ENCODE measurements around the gene PDE8A.

The PDE8A gene, protein sequence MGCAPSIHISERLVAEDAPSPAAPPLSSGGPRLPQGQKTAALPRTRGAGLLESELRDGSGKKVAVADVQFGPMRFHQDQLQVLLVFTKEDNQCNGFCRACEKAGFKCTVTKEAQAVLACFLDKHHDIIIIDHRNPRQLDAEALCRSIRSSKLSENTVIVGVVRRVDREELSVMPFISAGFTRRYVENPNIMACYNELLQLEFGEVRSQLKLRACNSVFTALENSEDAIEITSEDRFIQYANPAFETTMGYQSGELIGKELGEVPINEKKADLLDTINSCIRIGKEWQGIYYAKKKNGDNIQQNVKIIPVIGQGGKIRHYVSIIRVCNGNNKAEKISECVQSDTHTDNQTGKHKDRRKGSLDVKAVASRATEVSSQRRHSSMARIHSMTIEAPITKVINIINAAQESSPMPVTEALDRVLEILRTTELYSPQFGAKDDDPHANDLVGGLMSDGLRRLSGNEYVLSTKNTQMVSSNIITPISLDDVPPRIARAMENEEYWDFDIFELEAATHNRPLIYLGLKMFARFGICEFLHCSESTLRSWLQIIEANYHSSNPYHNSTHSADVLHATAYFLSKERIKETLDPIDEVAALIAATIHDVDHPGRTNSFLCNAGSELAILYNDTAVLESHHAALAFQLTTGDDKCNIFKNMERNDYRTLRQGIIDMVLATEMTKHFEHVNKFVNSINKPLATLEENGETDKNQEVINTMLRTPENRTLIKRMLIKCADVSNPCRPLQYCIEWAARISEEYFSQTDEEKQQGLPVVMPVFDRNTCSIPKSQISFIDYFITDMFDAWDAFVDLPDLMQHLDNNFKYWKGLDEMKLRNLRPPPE

DNA sequence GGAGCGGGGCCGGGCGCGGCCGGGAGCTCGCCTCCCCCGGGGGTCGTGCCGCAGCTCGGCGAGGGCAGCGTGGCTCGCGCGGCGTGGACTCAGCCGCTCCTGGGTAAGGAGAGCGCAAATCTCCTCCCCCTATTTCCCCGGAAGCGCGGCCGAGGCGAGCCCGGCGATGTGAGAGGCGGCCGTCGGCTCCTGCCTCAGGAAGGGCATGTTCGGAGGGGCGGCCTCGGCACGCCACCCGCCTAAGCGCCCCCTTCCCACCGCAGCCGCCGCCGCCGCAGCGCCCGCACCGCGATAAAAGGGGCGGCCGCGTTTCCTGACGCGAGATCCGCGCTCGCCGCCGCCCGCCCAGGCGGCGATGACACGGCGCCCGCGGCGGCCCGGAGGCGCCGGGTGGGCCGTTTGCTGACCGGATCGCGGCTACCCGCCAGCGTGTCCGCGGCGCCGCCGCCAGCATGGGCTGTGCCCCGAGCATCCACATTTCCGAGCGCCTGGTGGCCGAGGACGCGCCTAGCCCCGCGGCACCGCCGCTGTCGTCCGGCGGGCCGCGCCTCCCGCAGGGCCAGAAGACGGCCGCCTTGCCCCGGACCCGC, at the start of gene PDE8A:
PDE8A (plus strand) TSS at position 146 of the 590 bp plus-strand sequence; CDS start at position 453, 307 bp downstream.
- no peak for FAIRE-seq
- DNase-seq (ENCODE audit: insufficient read length, low spot score): peak; percentile 14

DNA sequence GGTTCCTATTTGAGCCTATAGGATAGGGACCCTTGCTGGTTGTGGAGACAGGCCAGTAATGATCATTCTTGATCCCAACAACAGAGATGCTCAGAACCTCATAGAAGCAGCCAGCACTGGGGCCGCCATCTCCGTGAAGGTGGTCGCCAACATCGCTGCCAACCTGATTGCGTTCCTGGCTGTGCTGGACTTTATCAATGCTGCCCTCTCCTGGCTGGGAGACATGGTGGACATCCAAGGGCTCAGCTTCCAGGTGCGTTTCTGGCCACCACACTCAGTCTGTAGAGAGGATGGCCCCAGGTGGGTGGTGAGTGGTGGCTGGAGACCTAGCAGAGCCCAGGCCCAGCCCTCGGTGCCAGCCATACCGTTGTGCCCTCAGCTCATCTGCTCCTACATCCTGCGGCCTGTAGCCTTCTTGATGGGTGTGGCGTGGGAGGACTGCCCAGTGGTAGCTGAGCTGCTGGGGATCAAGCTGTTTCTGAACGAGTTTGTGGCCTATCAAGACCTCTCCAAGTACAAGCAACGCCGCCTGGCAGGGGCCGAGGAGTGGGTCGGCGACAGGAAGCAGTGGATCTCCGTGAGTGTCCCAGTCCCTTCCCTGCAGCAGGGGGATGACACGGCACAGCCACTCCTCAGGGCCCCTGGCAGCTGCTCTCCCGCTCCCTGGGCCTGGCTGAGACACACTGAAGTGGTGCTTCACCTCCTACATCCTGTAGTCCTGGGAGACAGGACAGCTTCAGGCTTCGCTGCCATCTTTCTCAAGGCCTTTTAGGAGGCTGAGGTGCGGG, 46.5 kb upstream of the PDE8A start:
- DNase-seq (ENCODE audit: insufficient read length, low spot score) (no peak), FAIRE-seq (no peak)

DNA sequence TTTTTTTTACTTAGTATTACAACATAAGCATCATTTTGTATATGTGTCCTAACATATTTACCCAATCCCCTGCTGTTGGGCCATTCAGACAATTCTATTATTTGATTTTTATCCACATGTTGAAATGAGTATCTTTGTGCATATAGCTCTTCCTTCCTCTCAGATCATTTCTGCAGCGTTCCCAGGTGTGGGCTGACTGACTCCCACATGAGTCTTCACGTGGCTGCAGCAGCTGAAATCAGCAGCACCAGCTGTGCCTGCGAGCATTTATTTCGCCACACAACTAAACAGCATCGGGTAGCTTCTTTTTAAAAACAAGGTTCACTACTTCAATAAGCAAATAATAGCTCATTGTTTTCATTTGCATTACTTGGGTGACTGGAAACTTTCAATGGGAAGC, 44.5 kb upstream of the PDE8A start:
- DNase-seq (ENCODE audit: insufficient read length, low spot score) (no peak), FAIRE-seq (no peak)

DNA sequence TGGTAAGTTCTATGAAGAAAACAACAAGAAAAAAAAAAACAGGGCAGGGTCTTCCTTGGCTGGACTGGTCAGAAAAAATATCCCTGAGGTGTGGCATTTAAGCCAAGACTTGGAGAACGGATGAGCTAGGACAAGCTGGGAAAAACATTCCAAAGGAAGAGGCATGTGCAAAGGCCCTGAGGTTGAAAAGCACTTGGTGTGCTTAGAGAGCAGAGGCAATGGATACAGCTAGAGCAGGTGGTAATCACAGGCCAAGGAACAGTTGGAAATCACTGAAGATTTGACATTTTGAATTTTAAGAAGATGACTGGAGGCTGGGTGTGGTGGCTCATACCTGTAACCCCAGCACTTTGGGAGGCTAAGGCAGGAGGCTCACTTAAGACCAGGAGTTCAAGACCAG, 42.9 kb upstream of the PDE8A start:
- FAIRE-seq (no peak), DNase-seq (ENCODE audit: insufficient read length, low spot score) (no peak)

DNA sequence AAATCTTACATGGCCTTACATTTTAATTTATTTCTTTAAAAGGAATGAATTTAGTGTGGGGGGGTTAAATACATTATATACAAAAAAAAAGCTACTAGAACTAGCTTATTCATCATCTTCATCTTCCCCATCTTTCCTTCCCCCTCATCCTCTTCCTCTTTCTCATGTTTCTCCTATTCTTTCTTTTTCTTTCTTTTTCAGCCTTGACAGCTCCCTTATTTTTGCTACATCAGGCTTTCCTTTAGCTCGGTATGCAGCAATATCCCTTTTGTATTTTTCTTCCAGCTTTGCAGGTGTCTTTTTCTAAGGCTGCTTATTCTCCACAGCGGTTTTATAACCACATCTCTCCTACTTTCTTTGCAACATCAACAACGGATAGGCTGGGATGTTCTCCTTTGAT, 41.3 kb upstream of the PDE8A start:
- DNase-seq (ENCODE audit: insufficient read length, low spot score) (no peak), FAIRE-seq (no peak)

DNA sequence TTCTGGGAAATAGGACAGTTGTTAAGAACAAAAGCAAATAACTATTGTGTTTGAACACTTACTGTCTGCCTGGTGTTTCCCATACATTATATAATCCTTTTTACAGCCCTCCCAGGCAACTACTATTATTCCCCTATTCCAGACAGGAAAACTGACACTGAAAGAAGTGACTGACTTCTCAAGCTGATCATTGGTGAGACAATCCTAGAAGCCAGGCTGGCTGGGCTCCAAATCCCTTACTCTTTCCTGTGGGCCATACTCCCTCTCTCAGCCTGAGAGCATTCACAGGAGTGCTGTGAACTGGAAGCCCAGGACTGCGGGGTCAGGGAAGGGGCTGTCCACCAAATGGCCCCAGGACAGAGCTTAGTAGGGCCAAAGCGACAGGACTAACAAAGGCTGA, 39.2 kb upstream of the PDE8A start:
- DNase-seq (ENCODE audit: insufficient read length, low spot score) (no peak), FAIRE-seq (no peak)

DNA sequence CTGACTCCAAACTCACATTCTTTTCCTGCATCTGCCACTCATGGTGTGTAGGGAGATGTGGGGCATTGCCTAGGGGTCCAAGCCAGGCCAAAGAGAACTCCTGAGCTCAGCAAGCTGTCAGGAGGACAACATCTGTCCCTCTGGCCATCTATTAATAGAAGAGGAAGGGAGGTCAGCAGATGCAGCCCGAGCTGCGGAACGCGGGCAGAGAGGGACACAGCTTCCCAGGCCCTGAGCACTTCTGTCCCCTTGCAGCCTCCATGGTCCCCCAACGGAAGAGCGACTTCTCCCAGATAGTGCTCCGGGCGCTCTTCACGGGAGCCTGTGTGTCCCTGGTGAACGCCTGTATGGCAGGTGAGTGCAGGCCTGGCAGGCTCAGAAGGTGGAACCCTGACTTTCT, 37.3 kb upstream of the PDE8A start:
- FAIRE-seq (no peak), DNase-seq (ENCODE audit: insufficient read length, low spot score) (no peak)

DNA sequence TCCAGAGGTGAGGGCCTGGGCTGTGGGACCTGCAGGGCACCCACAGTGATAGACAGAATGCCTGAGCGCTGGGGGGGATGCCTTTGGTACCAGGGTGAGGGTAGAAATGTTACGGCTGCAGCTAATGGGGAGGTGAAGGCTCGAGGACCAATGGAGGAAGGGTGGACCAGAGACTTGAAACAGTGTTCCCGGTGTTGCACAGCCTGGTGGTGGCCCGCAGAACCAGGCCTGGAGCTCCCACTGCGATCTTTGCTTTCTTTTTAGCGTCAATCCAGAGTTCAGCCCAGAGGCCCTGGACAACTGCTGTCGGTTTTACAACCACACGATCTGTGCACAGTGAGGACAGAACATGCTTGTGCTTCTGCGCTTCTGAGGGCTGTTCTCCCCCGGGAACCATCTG, 36.8 kb upstream of the PDE8A start:
- FAIRE-seq (no peak), DNase-seq (ENCODE audit: insufficient read length, low spot score) (no peak)

DNA sequence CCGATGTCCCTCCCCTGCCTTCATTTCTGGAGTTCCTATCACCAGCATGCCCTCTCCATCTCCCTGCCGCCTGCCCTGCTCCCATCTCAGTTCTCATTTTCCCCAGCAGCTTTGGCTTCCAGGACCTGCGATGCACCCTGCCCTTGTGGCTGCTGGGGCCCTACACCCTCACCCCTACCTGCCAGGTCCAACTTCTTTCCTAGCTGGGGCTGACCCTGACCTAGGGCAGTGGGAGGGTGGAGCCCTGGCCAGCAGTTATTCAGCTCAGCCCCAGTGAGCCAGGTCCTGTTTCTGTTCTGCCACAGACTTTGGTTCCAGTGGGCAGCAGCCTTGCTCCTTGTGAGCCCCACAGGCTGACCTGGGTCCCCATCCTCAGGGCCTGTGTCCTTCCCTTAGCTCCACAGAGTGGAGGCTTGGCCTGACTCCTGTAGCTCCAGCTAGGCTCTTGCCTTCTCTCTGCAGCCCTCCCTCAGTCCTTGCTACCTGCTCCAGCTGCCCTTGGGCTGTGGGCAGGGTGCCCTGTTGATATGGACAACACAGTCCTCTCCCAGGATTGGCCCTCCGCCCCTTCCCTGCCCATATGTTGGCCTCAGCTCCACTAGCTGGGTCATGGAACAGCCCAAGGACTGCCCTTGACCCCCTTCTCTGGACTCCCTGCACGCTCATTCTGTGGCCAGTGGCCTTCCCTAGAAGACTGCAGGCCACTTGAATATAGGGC, 34.7 kb upstream of the PDE8A start:
- DNase-seq (ENCODE audit: insufficient read length, low spot score) (no peak), FAIRE-seq (no peak)

DNA sequence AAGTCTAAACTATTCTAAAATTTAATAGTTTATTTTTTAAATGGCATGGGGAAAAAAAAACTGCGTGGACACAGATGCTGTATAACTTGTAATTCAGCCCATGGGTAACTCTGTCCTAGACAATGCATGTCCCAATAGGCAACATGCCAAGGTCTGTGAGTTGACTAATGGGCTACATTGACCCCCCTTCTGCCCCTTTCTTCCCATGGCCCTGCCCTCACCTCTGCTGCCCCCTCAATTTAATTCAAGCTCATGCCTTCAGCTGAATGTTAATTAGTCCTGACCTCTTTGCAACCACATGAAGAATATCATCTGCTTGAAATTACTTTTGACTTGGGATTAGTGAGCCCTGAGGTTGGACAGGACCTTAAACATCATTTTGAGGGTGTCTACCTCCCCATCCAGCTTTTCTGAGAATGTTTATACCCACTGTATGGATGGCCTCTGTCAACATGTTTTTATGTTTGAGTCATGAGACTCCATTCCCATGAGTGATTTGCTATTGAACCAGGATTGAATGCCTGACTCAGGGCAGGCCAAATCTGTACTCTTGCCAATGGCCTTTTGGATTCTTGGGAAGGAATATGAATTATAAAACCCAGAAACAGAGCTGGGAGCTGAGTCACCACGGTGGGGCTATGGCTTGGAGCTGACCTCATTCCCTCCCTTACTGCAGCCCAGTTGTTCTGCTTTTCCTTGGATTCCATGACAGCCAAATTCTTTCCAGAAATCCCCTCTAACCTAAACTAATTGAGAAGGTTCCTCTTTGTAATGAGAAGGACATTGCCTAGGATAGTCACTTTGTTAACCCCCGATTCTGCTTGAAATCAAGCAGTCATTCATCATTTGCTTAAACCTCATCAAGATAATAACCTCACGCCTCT, 33.5 kb upstream of the PDE8A start:
- DNase-seq (ENCODE audit: insufficient read length, low spot score) (peak; percentile 33), FAIRE-seq (no peak)

DNA sequence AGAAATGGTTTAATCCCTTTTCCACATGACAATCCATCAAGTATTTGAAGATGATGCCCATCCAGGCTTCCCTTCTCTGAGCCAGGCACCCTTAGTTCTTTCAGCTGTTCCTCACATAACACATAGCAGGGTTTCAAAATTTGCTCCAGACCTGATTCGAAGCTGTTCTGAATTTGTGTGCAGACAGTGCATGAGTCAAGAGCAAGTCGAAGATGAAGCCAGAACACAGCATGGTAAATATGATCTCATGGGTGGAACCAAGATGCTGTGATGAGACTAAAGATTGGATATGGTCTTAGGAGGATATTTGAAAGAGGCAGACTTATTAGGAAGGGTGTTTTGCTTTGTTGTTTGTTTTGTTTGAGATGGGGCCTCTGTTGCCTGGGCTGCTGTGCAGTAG, 32.6 kb upstream of the PDE8A start:
- FAIRE-seq: no peak
- DNase-seq (ENCODE audit: insufficient read length, low spot score): no peak

DNA sequence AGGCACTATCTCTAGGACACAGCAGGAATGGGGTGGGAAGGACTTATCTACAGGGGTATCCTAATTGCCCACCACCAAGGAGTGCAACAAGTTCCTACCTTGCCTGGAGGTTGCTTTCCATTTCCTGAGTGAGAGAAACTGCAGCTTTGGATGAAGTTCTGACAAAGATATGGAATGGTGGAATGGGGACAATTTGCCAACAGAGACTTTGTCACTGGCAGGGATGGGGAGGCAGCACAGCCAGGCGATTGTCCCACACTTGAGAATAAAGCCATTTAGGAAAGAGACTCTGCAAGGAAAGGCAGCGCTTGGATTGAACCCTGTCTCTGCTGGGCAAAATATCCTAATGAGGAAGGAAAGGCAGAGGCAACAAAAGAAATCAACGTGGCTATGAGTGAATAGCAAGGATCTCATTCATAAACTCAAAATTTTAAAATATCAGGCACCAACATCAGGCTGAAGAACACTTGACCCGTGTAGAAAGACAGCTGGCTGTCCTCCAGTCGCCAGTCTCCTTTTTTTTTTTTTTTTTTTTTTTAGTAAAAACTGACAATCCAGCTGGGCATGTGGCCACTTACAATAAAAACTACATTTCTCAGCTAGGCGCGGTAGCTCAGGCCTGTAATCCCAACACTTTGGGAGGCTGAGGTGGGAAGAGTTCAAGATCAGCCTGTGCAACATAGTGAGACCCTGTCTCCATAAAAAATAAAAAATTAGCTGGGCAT, 31.6 kb upstream of the PDE8A start:
- DNase-seq (ENCODE audit: insufficient read length, low spot score): no peak
- FAIRE-seq: no peak

DNA sequence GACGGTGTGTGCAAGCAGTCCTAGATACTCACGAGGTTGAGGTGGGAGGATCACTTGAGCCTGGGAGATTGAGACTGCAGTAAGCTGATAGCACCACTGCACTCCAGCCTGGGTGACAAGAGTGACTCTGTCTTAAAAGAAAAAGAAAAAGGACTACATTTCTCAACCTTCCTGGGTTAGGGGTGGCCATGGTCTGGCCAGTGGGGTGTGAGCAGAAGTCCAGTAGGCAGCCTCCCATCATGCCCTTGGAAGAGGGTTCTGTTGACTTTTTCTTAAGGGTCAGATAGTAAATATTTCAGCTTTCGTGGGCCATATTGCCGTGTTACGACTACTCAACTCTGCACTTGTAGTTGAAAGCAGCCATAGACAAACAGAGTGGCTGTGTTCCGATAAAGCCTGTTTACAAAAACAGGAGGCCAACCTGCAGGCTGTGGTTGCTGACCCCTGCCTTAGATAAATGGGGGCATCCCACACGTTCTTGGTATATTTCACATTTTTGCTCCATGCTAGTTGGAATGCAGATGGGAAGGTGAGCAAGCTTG, 31.0 kb upstream of the PDE8A start:
- DNase-seq (ENCODE audit: insufficient read length, low spot score) (no peak), FAIRE-seq (no peak)

DNA sequence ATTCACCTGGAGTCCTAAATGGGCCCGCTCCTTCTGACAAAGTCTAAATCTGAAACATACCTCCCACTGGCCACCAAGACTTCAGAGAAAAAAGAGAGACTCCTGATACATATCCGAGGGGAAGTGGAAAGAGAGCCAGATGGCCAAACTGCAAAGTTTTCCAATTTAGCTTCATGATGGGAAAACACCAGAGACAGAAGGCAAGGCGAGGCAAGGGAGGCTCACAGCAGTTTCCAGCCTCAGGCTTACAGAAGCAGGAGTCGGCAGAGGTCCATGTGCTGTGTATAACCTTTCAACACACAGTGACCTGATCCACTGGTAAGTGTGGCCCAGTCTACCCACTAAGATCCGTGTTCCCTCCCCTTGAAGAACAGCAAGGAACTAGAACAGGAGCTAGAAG, 29.9 kb upstream of the PDE8A start:
- DNase-seq (ENCODE audit: insufficient read length, low spot score) (no peak), FAIRE-seq (no peak)

DNA sequence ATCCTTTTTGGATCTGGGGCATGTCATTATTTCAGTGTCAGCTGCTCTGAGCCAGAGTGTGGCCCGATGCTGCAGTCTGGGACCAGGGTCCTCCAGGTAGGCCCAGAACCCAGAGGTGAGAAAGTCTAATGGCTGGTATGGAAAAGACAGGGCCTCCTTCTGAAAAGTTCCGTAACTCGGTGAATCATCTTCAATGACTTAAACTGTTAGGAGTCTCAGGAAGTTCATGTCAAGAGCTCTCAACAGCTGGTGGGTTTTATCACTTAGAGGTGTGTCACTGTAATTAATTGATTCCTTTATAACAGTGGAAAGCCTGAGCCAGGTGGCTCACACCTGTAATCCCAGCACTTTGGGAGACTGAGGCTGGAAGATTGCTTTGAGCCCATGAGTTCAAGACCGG, 28.5 kb upstream of the PDE8A start:
- FAIRE-seq (no peak), DNase-seq (ENCODE audit: insufficient read length, low spot score) (no peak)

DNA sequence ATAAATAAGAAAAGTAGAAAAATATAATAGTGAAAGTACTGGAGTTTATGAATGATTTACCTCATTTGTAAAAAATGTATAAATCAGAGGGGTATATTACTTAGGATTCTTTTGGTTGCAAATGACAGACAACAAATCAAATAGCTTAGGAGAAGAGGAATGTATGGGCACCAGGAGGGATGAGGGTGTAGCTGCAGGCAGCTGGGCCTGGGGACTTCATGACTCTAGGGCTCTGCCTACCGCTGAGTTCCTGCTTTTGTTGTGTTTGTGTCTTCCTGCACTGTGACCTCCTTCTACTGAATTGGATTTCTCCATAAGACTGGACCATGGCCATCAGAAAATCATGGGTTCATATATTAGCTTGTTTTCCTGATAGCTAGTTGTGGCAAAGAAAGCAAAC, 27.9 kb upstream of the PDE8A start:
- FAIRE-seq (no peak), DNase-seq (ENCODE audit: insufficient read length, low spot score) (no peak)

DNA sequence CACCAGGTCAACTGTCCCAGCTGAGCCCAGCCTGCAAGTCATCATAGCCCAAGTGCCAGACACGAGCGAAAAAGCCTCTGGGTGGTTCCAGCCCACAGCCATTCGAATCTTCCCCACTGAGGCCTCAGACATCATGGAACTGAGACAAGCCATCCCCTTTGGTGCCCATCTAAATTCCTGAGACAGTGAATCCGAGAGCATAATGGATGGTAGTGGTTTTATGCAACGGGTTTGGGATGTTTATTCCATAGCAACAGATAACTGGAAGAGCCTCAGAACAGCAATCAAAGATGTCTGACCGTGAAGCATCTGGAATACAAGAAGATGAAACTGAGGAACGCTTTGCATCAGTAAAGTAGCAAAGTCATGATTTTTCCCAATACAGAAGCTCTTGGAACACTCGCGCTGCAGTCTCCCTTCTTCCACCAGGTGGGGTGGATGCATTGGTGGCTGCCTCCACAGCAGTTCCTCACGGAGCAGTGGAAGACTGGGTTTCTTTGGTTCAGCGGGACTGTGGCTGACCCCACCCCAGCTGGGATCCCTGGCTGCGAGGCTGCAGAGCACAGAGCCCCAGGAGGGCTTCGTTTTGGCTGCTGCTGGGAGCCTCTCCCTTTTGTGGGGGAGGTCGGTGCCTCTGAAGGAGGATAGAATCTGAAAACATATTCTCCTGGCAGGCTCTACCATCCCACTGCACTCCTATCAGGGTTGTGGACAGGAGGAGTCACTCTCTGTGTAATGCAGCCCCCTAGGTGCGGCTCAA, 26.4 kb upstream of the PDE8A start:
- DNase-seq (ENCODE audit: insufficient read length, low spot score) (peak; percentile 72), FAIRE-seq (no peak)

DNA sequence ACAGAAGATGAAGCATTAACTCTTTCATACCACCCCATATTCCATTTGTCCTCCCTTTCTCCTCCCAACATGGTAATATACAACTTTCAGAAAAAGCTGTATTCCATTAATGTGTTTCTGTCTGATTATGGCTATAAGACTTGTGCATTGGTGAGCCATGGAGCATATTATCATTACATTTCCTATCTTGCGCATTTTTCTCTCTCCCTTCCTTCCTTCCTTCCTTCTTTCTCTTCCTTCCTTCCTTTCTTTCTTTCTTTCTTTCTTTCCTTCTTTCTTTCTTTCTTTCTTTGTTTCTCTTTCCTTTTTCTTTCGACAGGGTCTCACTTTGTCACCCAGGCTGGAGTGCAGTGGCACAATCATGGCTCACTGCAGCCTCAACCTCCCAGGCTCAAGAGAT, 25.5 kb upstream of the PDE8A start:
- FAIRE-seq (no peak), DNase-seq (ENCODE audit: insufficient read length, low spot score) (no peak)
